Measurements from ENCODE around the gene OXER1.

DNA sequence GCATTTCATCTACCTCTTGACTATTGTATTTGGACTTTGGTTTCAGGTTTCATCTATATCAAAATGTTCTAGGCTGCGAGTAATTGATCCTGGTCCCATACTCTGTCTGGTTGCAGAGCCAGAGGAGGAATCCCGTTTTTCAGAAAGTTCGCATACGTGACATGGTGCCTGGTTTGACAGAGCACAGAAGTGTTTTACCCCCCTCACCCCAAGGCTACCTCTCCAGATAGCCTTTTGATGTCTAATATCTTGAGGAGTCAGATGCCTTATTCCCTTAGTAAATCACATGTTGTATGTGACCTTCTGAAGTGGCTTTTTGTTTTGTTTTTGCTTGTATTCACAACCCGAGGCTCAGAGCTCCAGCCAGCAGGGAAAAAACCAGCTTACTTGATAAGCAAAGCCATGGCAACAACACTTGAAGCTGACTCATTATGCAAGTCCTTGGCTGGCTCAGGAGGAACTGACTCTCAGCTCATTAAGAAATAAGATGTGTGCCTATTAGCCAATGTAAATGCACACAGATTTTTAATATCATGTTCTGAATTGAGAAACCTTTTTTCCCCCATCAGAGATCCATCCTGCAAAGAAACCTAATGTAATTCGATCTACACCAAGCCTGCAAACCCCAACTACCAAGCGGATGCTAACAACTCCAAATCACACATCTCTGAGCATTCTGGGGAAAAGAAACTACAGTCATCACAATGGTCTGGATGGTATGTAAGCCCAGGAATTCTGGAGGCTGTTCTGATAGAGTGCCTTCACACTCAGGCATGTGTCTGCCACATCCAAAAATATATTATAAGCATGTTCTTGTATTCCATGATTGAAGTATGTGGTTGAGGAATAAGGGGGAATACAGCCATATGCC, 41.4 kb downstream of the OXER1 start:
- TF ChIP-seq, protein P1, sequence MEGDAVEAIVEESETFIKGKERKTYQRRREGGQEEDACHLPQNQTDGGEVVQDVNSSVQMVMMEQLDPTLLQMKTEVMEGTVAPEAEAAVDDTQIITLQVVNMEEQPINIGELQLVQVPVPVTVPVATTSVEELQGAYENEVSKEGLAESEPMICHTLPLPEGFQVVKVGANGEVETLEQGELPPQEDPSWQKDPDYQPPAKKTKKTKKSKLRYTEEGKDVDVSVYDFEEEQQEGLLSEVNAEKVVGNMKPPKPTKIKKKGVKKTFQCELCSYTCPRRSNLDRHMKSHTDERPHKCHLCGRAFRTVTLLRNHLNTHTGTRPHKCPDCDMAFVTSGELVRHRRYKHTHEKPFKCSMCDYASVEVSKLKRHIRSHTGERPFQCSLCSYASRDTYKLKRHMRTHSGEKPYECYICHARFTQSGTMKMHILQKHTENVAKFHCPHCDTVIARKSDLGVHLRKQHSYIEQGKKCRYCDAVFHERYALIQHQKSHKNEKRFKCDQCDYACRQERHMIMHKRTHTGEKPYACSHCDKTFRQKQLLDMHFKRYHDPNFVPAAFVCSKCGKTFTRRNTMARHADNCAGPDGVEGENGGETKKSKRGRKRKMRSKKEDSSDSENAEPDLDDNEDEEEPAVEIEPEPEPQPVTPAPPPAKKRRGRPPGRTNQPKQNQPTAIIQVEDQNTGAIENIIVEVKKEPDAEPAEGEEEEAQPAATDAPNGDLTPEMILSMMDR (IDR thresholded peaks at IDR 0.05; ENCODE audit: low read depth, low read length, missing input control), result no peak
- TF ChIP-seq, protein P2, sequence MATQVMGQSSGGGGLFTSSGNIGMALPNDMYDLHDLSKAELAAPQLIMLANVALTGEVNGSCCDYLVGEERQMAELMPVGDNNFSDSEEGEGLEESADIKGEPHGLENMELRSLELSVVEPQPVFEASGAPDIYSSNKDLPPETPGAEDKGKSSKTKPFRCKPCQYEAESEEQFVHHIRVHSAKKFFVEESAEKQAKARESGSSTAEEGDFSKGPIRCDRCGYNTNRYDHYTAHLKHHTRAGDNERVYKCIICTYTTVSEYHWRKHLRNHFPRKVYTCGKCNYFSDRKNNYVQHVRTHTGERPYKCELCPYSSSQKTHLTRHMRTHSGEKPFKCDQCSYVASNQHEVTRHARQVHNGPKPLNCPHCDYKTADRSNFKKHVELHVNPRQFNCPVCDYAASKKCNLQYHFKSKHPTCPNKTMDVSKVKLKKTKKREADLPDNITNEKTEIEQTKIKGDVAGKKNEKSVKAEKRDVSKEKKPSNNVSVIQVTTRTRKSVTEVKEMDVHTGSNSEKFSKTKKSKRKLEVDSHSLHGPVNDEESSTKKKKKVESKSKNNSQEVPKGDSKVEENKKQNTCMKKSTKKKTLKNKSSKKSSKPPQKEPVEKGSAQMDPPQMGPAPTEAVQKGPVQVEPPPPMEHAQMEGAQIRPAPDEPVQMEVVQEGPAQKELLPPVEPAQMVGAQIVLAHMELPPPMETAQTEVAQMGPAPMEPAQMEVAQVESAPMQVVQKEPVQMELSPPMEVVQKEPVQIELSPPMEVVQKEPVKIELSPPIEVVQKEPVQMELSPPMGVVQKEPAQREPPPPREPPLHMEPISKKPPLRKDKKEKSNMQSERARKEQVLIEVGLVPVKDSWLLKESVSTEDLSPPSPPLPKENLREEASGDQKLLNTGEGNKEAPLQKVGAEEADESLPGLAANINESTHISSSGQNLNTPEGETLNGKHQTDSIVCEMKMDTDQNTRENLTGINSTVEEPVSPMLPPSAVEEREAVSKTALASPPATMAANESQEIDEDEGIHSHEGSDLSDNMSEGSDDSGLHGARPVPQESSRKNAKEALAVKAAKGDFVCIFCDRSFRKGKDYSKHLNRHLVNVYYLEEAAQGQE (IDR thresholded peaks at IDR 0.05), result no peak
- TF ChIP-seq RAD21 (IDR thresholded peaks at IDR 0.05) (no peak), FOXA1 (IDR thresholded peaks at IDR 0.05) (no peak), TAF1 (conservative IDR thresholded peaks at IDR 0.05) (no peak), EGR1 (IDR thresholded peaks at IDR 0.05; ENCODE audit: low read depth in 2 of 2) (no peak), JUND (IDR thresholded peaks at IDR 0.05) (peak in 1 of 2 donors; percentile 35)
- TF ChIP-seq, protein P3, sequence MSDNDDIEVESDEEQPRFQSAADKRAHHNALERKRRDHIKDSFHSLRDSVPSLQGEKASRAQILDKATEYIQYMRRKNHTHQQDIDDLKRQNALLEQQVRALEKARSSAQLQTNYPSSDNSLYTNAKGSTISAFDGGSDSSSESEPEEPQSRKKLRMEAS (IDR thresholded peaks at IDR 0.05), result no peak

All from liver (tissue), 3 donors.